ENCODE measurements around the gene ADCK1.

Gene ADCK1

DNA sequence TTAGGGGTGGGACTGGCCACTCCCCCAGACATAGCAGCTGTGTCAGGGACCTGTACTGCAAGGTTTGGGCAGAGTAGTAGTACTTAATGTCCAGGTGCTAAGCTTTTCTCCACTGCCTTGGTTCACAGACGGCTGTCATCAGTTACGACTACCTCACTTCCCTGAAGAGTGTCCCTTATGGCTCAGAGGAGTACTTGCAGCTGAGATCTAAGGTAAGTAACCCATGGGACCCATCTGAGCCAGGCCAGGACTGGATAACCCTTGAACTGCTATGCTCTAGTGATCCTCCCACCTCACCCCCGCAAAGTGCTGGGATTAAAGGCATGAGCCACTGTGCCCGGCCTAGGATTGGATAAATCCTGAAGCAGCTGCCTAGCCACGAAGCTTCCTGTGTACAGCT, 22.4 kb downstream of the ADCK1 start:
- no peak for TF ChIP-seq CTCF (IDR thresholded peaks at IDR 0.05; ENCODE audit: control insufficient read depth, extremely low read depth, insufficient read depth)
- no peak for DNase-seq (ENCODE audit: low read depth)

DNA sequence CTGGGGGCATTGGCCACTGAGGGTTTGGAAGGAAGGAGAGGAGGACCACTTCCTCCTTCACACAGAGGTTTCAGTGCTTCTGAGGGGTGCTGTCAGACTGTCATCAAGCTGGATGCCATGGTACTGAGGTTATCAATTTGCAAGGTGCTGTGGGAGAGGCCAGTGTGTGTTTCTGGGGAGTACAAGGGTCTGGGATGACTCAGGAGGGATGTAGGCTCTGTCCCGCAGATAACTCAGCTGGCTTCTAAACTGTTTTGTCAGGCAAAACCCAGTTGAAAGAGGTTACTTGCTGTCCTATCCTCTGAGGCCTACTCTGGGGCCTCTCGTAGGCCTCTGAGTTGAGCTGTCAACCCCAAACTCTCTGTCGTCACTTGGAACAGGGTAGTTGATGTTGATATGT, 22.8 kb downstream of the ADCK1 start:
- TF ChIP-seq CTCF (IDR thresholded peaks at IDR 0.05; ENCODE audit: control insufficient read depth, extremely low read depth, insufficient read depth), result no peak
- no peak for DNase-seq (ENCODE audit: low read depth)
- no peak overlapping the region for H3K4me3 ChIP-seq (ENCODE audit: low read depth, low read length)

More for the DNA sequence above, 22.4 kb downstream of the ADCK1 start:
- H3K4me3 ChIP-seq (ENCODE audit: low read depth, low read length), result no peak overlapping the region

GRCh38 chr14:77823378-77823777, 23.5 kb downstream of the ADCK1 start:
- DNase-seq (ENCODE audit: low read depth), result no peak
- TF ChIP-seq CTCF (IDR thresholded peaks at IDR 0.05; ENCODE audit: control insufficient read depth, extremely low read depth, insufficient read depth), result no peak
- no peak overlapping the region for H3K4me3 ChIP-seq (ENCODE audit: low read depth, low read length)

DNA sequence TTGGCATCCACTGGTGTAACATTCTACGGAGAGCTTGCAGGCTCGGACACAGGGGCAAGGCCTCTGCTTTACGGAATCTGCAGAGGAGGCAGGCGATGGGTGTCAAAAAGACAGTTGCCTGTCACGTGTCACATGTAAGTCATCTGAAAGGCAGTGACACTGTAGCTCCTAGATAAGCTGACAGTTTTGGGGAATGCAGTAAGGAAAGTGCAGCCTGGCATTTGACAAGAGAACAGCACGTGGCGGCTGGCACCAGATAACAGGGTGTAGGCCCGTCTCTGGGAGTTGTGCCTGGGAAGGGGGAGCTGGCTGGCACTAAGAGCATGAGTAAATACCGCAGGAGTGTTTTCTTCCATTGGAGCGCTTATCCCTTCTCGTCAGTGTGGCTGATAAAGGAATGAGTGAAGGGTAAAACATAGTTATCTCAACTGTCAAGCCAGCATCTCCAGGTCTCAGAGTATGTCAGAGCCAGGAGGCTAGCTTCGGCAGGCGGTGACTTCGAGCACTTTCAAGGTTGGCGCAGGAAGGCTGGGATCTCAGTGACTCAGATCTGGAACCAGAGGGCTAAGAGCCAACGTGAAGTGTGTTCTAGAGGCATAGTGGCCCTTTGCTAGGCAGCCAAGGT, 26.1 kb downstream of the ADCK1 start:
- TF ChIP-seq CTCF (IDR thresholded peaks at IDR 0.05; ENCODE audit: control insufficient read depth, extremely low read depth, insufficient read depth), result no peak
- no peak overlapping the region for H3K4me3 ChIP-seq (ENCODE audit: low read depth, low read length)
- DNase-seq (ENCODE audit: low read depth), result no peak

- H3K4me3 ChIP-seq (ENCODE audit: low read depth, low read length), result no peak overlapping the region
- no peak for DNase-seq (ENCODE audit: low read depth)
- TF ChIP-seq CTCF (IDR thresholded peaks at IDR 0.05; ENCODE audit: control insufficient read depth, extremely low read depth, insufficient read depth), result no peak
Measured at GRCh38 chr14:77830692-77831091, 30.8 kb downstream of the ADCK1 start.

DNA sequence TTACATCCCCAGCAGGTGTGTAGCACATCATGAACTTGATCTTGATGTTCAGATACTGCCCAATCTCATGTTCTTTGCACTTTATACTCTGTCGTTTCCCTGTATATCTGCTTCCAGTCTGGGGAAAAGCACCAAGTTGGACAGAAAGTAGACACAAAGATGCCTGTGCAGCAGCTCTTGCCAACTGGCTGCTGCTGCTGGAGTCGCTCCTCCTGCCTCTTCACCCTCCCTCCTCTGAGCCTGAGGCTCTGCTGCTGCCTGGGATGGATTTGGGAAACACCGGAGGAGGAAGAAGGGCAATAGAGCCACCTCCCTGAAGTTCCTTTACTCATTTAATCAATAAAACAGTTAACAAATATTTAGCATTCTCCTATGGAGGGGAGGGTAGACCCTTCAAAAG, 32.4 kb downstream of the ADCK1 start:
- no peak for TF ChIP-seq CTCF (IDR thresholded peaks at IDR 0.05; ENCODE audit: control insufficient read depth, extremely low read depth, insufficient read depth)
- no peak for DNase-seq (ENCODE audit: low read depth)
- H3K4me3 ChIP-seq (ENCODE audit: low read depth, low read length), result no peak overlapping the region

DNA sequence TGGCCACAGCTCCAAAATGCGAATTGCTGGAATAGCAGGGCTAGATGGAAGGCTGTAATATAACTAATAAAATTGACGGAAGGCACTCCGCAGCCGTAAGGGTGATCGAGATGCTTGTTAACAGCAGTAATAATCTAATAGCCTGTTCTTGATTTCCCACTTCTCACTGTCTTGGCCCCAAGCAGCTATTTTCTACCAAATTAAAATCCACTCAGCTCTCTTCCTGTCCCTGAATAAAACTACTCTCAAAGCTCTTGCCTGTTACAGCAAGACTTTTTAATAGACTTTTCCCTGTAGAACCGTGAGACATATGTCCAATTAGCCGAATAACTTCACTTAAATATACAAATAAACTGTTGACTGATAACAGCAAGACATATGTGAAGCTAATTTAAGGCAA, 38.0 kb downstream of the ADCK1 start:
- no peak for TF ChIP-seq CTCF (IDR thresholded peaks at IDR 0.05; ENCODE audit: control insufficient read depth, extremely low read depth, insufficient read depth)
- no peak for DNase-seq (ENCODE audit: low read depth)
- no peak overlapping the region for H3K4me3 ChIP-seq (ENCODE audit: low read depth, low read length)

Measured in LNCaP clone FGC (cell line).